ENCODE results near the gene ZNF398. TPM values are rescaled to one million over a fixed set of nuclear protein-coding genes. Genes with fewer than 3 reads are reported as not detected.

ZNF398 gene, protein sequence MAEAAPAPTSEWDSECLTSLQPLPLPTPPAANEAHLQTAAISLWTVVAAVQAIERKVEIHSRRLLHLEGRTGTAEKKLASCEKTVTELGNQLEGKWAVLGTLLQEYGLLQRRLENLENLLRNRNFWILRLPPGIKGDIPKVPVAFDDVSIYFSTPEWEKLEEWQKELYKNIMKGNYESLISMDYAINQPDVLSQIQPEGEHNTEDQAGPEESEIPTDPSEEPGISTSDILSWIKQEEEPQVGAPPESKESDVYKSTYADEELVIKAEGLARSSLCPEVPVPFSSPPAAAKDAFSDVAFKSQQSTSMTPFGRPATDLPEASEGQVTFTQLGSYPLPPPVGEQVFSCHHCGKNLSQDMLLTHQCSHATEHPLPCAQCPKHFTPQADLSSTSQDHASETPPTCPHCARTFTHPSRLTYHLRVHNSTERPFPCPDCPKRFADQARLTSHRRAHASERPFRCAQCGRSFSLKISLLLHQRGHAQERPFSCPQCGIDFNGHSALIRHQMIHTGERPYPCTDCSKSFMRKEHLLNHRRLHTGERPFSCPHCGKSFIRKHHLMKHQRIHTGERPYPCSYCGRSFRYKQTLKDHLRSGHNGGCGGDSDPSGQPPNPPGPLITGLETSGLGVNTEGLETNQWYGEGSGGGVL
- total RNA-seq: 10 to 100 TPM; 11.9 to 34.7 (median 26.5) TPM

- Histone ChIP-seq H3K27me3 (no peaks in the 10 kb centered on the region), H3K36me3 (no peaks in the 10 kb centered on the region), H3K9me3 (peaks cover 0 to 4% (median 0%) of the 10 kb centered on the region in 4 donors), H3K4me1 (peaks cover 0 to 14% (median 8%) of the 10 kb centered on the region in 4 donors), H3K4me3 (peak within 1 kb of the TSS; percentile 86 to 100 (median 90)), H3K27ac (peak within 1 kb of the TSS; percentile 82 to 95 (median 91))
- DNase-seq: peak; percentile 84 to 89 (median 89)
- TF ChIP-seq CTCF (IDR thresholded peaks at IDR 0.05) (peak; percentile 55 to 93 (median 74)), POLR2A (IDR thresholded peaks at IDR 0.05) (peak in 1 of 2 donors; percentile 55)
These were observed at the start of gene ZNF398 for GRCh38 chr7:149147072-149147751. Gene ZNF398, plus strand, starts transcription at chr7:149147453. Its CDS starts 290 bp downstream, at chr7:149147743.

- H3K4me3 ChIP-seq: no peak overlapping the region
- TF ChIP-seq POLR2A (IDR thresholded peaks at IDR 0.05) (no peak), CTCF (IDR thresholded peaks at IDR 0.05) (no peak)
- H3K9me3 ChIP-seq: no peaks in the 10 kb centered on the region
- H3K27ac ChIP-seq: no peak overlapping the region
- no peaks in the 10 kb centered on the region for H3K36me3 ChIP-seq
- no peak for DNase-seq
- no peaks in the 10 kb centered on the region for H3K27me3 ChIP-seq
- H3K4me1 ChIP-seq: no peaks in the 10 kb centered on the region
These were observed 48.2 kb upstream of the ZNF398 start for GRCh38 chr7:149099058-149099457.

DNA sequence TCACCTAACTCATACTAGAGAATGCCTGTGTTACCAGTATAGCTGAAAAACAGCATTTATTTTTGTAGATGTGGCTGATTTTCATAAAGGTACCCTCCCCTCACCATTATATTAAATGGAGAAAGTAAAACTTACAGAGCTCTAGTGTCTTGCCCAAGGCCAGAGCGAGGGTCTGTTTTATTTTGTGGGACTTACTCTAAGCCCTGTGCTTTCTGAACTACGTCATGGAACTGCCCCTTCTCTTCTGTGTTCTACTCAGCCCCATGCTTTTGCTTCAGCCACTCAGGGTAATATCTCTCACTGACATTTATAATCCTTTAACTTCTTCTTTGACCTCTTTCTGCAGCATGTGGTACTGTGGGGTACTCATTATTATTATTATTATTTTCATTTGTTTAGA, 46.4 kb upstream of the ZNF398 start:
- no peaks in the 10 kb centered on the region for H3K9me3 ChIP-seq
- H3K4me3 ChIP-seq: no peak overlapping the region
- no peaks in the 10 kb centered on the region for H3K36me3 ChIP-seq
- DNase-seq: no peak
- TF ChIP-seq CTCF (IDR thresholded peaks at IDR 0.05) (no peak), POLR2A (IDR thresholded peaks at IDR 0.05) (no peak)
- H3K27ac ChIP-seq: no peak overlapping the region
- H3K27me3 ChIP-seq: no peaks in the 10 kb centered on the region
- H3K4me1 ChIP-seq: no peaks in the 10 kb centered on the region

GRCh38 chr7:149102666-149103065, 44.6 kb upstream of the ZNF398 start:
- Histone ChIP-seq H3K27ac (no peak overlapping the region), H3K9me3 (no peaks in the 10 kb centered on the region), H3K4me1 (no peaks in the 10 kb centered on the region), H3K27me3 (no peaks in the 10 kb centered on the region), H3K36me3 (no peaks in the 10 kb centered on the region), H3K4me3 (no peak overlapping the region)
- no peak for DNase-seq
- no peak for TF ChIP-seq POLR2A (IDR thresholded peaks at IDR 0.05)
- no peak for TF ChIP-seq CTCF (IDR thresholded peaks at IDR 0.05)

DNA sequence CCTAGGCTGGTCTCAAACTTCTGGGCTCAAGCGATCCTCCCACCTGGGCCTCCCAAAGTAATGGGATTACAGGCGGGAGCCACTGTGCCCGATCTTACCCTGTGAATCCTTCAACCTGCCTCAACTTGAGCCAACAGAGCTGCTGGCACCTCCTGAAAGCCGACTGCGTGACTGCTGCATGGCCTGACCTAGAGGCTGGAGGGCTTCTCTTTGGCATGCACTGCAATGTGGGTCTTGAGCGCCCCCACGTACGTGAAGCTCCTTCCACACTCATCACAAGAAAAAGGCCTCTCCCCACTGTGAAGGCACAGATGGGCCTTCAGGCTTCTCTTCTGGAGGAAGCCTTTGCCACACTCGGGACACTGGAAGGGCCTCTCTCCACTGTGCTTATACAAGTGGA, 43.8 kb upstream of the ZNF398 start:
- no peak for DNase-seq
- Histone ChIP-seq H3K9me3 (no peaks in the 10 kb centered on the region), H3K4me3 (no peak overlapping the region), H3K4me1 (no peaks in the 10 kb centered on the region), H3K36me3 (no peaks in the 10 kb centered on the region), H3K27me3 (no peaks in the 10 kb centered on the region), H3K27ac (no peak overlapping the region)
- TF ChIP-seq CTCF (IDR thresholded peaks at IDR 0.05) (no peak), POLR2A (IDR thresholded peaks at IDR 0.05) (no peak)
